ENCODE data around the gene IBTK.
"Not testable (repeated sequence)": the region's sequence is repeated elsewhere in the genome, so short reads cannot be mapped to it uniquely, and the experiment has no call there.

Gene IBTK, protein sequence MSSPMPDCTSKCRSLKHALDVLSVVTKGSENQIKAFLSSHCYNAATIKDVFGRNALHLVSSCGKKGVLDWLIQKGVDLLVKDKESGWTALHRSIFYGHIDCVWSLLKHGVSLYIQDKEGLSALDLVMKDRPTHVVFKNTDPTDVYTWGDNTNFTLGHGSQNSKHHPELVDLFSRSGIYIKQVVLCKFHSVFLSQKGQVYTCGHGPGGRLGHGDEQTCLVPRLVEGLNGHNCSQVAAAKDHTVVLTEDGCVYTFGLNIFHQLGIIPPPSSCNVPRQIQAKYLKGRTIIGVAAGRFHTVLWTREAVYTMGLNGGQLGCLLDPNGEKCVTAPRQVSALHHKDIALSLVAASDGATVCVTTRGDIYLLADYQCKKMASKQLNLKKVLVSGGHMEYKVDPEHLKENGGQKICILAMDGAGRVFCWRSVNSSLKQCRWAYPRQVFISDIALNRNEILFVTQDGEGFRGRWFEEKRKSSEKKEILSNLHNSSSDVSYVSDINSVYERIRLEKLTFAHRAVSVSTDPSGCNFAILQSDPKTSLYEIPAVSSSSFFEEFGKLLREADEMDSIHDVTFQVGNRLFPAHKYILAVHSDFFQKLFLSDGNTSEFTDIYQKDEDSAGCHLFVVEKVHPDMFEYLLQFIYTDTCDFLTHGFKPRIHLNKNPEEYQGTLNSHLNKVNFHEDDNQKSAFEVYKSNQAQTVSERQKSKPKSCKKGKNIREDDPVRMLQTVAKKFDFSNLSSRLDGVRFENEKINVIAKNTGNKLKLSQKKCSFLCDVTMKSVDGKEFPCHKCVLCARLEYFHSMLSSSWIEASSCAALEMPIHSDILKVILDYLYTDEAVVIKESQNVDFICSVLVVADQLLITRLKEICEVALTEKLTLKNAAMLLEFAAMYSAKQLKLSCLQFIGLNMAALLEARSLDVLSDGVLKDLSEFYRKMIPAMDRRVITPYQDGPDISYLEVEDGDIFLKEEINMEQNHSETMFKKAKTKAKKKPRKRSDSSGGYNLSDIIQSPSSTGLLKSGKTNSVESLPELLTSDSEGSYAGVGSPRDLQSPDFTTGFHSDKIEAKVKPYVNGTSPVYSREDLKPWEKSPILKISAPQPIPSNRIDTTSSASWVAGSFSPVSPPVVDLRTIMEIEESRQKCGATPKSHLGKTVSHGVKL (N-terminal part only)

DNA sequence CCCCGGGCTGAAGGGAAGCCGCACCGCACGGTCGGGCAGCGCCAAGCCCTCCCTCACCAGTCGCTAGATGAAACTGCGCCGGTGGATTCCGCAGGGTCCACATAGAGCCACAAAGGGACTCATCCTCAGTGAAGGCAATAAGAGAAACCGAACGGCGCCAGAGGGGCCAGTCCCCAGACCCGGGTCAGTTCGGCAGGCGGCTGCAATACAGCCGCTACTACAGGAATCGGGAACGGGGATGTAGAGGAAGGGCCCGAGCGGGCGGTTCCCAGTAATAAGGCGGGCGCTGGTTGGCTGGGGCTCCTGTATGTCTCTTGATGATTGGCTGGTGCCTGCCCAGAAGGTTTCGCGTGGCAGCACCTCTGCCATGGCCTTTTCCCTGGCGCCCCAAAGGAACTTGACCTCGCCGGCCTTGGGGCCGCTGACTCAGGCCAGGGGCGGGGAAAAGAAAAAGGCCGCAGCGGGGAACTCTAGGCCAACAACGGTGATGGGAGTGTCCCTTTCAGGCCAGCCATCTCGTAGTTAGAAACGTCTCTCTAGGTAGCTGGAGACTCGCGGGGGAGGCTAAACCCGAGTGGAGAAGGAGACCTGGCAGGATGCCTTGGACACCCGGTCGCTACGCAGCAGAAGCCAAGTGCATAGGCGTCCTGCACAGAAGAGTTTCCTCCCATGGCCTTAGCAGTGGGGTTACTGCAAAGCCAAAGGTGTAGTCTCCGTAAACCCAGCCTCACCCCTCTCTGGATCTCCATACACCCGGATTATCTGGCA lies at the start of gene IBTK:
TSS of gene IBTK (minus strand) at position 240 of the 768 bp plus-strand sequence. CDS start 7,258 bp downstream, outside the sequence.
- peak; percentile 91 for DNase-seq

DNA sequence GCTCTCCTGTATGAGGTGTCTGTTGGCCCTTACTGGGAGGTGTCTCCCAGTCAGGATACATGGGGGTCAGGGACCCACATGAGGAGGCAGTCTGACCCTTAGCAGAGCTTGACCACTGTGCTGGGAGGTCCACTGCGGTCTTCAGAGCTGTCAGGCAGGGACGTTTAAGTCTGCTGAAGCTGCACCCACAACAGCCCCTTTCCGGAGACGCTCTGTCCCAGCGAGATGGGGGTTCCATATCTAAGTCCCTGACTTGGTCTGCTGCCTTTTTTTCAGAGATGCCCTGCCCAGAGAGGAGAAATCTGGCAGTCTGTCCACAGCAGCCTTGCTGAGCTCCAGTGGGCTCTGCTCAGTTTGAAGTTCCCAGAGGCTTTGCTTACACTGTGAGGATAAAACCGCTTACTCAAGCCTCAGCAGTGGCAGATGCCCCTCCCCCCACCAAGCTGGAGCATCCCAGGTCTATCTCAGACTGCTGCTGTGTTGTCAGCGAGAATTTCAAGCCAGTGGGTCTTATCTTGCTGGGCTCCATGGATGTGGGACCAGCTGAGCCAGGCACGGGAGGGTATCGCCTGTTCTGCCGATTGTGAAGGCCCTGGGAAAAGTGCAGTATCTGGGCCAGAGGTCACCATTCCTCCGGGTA lies 36.3 kb upstream of the IBTK start:
- peak; percentile 75 for DNase-seq

DNA sequence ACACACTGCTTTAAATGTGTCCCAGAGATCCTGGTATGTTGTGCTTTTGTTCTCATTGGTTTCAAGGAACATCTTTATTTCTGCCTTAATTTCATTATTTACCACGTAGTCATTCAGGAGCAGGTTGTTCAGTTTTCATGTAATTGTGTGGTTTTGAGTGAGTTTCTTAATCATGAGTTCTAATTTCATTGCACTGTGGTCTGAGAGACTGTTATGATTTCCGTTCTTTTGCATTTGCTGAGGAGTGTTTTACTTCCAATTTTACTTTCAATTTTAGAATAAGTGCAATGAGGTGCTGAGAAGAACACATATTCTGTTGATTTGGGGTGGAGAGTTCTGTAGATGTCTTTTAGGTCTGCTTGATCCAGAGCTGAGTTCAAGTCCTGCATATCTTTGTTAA lies 34.0 kb upstream of the IBTK start:
- DNase-seq: not testable (repeated sequence)

DNA sequence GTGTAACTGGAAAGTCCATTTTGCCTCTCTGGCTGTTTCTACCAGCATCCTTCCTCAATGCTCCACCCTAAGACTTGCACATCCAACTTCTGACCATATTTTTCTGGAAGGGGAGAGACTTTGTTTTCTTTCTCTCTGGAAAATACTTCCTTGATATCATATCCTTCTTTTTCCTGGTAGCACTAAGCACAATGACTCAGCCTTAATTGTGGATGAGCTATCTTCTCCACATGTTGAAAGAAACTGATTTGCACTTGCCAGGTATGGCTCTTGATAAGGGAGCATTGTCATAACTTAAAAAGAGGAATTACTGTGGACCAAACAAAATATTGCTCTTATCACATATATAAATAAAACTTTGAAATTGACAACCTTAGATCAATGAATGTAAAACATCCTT lies 30.1 kb upstream of the IBTK start:
- DNase-seq: no peak

DNA sequence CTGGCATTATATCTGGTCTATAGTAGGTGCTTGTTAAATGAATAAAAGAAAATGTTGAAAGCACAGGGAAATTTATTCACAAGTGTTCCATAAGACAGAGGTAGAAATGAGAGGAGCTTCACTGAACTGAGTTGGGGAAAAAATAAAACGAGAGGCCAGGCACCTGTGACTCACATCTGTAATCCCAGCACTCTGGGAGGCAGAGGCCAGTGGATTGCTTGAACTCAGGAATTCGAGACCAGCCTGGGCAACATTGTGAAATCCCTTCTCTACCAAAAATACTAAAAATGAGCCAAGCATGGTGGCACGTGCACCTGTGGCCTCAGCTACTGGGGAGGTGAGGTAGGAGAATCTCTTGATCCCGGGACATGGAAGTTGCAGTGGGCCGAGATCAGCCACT lies 28.1 kb upstream of the IBTK start:
- DNase-seq: no peak

DNA sequence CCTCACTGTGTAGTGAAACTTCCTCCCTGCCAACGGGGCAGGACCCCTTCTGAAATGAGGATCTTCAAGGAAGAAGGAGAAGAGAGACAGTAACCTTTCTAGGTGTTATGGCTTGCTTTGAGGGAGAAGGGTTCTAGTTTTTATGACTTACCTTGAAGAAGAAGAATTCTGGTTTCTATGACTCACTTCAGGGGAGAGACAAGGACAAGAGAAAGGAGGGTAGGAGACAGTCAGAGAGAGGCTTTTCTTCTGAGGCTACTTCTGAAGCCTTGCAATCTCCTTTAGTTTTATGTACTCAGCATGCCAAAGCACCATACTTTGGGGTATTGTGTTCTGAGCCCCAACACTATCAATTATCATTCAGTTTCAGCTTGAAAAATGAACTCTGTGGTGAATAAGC lies 25.8 kb upstream of the IBTK start:
- DNase-seq: no peak

DNA sequence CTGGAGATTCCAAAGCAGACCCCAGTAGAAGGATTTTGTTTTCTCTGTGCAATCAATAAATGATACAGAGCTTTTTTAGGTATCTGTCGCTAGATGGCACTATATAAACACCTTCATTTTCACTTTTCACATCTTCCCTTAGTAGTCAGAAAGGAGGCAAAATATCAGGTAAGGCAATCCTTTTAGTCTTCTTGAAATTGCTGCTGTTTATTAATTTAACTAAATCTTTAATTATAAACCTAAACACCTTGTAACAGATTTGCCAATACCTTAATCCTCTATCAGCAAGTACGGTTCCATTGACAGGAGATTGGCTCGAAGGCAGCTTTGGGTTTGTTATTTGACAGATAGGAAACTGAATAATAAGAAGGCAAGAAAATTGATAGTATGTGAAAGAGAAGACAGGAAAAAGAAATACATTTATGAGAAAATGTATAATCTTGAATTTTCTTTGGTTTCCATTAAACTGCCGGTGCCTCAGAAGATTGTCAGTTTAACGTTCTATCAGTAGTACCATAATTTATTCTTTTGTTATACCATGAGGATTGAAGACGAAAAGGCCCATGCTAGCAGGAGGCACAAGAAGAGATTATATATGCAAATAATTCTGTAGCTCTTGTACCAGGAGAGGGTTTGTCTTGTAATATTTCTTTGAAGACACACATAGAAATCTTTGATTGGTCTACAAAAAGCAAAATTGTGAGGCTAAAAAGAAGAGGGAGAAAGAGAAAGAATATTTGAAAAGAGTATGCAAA lies 23.5 kb upstream of the IBTK start:
- DNase-seq: peak; percentile 65

DNA sequence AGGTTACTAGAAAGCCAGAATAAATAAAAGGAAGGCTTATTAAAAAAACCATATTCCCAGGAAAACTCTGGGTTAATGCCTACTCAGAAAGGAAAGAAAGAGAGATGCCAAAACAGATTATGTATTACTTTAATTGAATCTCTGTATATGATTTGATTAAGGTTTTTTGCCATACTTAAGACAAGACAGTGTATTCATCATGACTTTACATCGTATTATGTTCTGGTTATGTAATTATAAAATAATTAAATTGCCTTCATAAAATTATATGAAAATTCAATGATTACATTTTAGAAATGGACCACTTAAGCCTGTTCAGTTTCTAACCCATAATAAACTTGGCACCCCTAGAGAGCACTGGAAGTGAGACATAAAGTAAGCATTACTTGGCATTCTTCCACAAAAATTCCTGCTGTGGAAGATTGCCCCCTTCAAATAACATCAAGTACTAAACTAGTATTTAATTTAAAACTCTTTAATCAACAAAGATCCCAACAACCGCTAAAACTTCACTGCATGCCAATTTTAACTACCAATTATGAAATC lies 20.8 kb upstream of the IBTK start:
- DNase-seq: no peak

DNA sequence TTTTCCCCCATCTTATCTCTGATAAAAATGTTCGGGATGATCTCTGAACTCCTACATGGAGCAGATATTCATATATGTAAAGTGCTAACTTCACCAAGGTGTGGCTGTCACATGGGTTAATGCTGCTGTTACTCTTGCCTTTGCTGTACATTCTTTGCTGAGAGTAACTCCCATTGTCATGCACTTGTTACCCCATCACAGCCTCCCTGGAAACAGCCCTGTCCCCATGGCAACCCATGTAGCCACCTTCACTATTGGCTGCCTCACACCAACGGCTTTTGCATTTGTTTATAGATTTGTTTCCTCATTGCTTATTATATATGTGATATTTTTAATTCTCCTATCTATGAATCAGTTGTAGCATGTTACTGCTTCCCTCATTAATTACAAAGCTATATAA lies 17.3 kb upstream of the IBTK start:
- no peak for DNase-seq

DNA sequence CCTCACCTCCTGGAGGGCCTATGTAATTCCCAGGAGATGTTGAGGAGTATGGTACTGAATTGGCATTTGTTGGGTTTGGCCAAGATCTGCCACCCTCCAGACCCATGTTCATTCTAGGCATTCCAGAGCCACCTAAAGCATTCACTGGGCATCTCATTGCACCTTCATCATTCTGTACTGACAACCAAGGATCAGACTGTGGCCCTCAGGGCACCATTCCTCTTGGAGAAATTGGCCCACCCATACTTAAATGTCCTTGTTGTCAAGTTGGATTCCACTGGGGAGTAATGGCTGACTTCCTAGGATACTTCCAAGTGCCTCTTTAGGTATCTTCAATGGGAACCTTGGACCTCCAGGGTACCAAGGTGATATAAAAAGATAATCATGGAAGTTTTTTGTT lies 16.8 kb upstream of the IBTK start:
- DNase-seq: no peak

DNA sequence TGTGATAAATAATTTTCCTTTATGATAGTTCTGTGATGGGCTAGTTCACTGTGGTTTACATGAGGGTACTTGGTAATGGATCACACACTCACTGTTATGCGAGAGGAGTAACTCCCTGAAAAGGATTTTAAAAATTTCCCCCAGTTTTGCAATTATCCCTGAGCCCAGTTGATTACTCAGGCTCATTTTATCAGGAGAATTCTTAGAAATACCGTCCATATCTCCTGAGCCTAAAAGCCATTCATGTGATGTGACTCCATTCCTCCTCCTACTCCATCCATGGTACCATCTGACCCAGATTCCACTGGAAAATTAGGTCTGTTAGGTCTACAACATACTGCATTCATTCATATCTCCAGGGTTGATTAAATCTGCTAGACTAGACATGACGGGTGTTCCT lies 16.4 kb upstream of the IBTK start:
- no peak for DNase-seq

DNA sequence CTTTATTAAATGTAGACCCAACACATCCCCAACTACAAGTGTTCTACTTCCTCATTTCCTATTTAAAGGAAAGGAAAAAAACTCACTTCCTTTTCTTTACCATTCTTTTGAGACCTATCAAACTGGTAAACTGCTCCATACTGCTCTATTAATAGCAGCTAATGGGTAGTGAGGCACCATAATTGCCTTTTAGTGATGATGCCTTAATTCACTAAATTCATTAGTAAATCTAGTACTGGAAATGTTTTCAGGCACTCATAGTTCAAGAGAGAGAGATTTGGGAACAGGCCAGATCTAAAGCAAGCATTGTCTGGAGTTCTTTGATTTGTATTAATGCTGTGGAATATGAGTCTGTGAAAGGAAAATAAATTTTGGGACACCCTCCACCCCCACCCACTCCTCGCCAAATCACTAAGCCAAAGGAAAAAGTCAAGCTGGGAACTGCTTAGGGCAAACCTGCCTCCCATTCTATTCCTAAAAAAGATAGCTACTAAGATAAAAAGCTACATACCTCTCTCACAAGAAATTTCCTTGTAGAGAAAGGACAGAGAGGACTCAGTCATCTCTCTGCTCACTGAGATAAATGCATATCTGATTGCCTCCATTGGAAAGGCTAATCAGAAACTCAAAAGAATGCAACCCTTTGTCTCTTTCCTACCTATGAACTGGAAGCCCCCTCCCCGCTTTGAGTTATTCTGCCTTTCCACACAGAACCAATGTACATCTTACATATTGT lies 13.6 kb upstream of the IBTK start:
- no peak for DNase-seq

DNA sequence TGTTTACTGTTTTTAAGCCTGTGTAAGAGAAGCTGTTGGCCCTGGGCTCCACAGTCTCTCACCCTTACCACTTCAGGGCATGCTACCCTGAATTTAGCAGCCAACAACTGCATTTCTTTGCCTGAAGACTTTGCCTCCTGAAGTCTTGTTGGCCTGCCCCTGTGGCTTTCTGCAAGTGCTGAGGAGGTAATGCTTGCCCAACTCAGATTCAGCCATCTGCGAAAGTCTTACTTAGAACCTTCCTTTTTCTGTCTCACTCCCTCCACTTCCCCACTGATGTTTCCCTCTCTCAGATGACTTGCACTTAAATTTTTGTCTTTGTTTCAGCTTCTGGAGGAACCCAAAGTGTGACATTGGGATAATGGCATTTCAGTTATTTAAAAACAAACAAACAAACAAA lies 11.8 kb upstream of the IBTK start:
- no peak for DNase-seq

DNA sequence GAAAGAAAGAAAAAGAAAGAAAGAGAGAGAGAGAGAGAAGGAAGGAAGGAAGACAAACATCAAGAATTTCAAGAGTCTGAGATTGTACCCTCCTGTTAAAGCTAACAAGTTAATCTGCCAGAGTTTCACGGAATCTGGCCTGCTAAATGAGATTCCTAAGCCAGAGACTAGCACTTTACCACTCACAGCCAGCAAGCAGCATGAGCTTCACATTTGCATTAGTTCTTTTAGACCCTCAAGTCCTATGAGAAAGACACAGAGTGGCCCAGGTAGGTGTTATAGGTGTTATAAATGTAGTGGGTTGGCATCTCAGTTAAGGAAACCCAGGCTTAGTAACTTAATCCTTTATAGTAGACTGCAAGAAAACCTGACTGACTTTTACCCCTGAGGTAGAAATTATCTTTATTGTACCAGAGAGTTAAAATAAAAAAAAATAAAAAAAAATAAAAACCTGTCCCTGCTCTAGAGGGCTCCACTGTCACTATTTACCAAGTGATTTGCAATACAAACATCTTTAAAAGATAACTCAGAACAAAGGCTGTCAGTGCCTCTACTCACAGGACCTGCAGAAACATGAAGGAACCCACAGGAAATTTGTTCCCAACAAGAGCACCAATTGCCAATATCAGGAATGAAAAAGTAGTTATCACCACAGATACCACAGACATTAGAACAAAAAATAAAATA lies 9.7 kb upstream of the IBTK start:
- DNase-seq: no peak

DNA sequence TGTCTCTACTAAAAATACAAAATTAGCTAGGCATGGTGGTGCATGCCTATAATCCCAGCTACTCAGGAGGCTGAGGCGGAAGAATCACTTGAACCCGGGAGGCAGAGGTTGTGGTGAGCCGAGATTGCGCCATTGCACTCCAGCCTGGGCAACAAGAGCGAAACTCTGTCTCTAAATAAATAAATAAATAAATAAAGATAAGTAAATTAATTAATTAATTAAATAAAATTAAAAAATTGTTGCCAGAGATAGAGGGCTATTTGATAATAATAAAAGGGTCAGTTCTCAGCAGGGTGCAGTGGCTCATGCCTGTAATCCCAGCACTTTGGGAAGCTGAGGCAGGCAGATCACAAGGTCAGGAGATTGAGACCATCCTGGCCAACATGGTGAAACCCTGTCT lies 7.2 kb upstream of the IBTK start:
- DNase-seq: not testable (repeated sequence)

DNA sequence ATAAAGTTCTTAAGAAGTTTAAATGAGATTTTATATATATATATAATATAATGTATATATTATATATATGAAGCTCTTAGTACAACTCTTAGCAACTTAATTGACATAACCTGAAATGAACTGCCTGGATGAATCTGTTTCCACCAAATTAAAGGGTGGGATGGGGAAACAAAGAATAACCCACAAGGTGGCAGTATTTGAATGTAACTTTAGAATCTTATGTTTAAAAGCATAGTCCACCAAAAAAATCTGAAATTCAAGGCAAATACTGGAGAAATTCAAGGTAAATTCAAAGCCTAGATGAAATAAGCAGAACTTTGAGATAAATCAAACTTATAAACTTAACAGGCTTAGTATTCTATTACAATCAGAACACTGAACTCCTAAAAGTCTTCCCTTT lies 4.4 kb upstream of the IBTK start:
- DNase-seq: peak; percentile 50

DNA sequence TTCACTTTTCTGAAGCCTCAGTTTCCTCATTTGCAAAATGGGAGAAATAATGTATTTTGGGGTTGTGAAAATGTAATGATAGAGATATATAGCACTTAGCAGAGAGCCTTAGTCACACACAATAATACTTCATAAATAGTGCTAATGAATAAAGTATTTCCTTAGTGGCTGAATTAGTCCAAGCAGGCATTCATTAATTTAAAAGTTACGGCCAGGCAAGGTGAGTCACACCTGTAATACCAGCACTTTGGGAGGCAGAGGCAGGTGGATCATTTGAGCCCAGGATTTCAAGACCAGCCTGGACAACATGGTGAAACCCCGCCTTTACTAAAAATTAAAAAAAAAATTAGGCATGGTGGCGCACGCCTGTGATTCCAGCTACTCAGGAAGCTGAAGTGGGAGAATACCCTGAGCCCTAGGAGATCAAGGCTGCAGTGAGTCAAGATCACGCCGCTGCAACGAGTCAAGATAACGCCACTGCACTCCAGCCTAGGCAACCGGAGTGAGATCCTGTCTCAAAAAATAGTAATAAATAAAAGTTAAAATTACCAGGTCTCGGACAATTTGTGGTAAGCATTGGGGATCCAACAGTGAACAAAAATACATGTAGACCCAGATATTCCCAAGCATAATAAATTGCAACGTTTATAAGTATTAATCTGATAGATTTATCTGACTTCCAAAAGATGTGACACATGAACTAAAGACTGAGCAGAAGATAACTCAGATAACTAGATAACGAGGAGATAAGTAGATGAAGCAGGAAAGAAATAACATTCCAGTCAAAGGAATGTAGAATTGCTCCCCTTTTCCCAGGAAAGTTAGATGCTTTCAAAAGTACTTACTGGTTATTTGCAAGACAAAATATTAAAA lies 2.1 kb upstream of the IBTK start:
- no peak for DNase-seq

DNA sequence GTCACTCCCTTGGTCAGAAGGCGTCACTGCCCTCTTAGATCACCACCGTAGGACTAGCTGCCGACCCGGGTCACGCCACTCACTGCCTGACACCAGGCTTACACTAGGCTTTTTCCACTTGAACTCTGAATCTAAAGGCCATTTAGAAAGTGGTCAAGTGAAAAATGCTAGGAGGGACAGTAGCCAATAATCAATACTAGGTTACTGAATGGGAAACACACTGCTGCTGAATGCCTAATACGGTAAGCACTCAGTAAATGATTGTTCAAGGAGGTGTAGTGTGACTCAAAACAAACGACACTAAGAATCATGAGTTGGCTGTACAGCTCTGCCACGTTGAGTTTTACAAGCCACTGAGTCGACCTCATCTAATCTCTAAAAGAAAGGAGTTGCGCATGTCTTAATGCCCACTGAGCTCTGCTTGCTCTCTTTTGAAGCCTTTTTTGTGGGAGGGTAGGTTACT lies 760 bp upstream of the IBTK start:
- DNase-seq: no peak

Data from NCI-H82 (cell line).